Uterus (tissue), 4 donors: ENCODE results near the gene POU2F3. TPM values are rescaled to one million over a fixed set of nuclear protein-coding genes. Genes with fewer than 3 reads are reported as not detected.
A peak's percentile ranks its signal among the peaks of the same experiment; 100 is the strongest.

Experiments
- DNase-seq, 2 donors: peaks; one replicate each; pipeline ENCODE4 v3.0.0-alpha.2; 2019 to 2020
- H3K27ac ChIP-seq, 2 donors: fragments of 200-600 bp; sonication (generic); 1 replicate in 1 of 2; 2 replicates in 1 of 2; pipeline ENCODE4 v1.5.1; 2016 to 2018
- H3K27me3 ChIP-seq, 2 donors: fragments of 200-600 bp; sonication (generic); one replicate each; pipeline ENCODE4 v1.5.1; 2018 to 2019; ENCODE audit warnings: control low read depth in 1 of 2
- H3K36me3 ChIP-seq, 2 donors: fragments of 200-600 bp; sonication (generic); one replicate each; pipeline ENCODE4 v1.5.1; 2019; ENCODE audit warnings: control low read depth in 1 of 2
- H3K4me1 ChIP-seq, 2 donors: fragments of 200-600 bp; sonication (generic); one replicate each; pipeline ENCODE4 v1.5.1; 2018 to 2019; ENCODE audit warnings: control low read depth in 1 of 2
- H3K4me3 ChIP-seq, 2 donors: fragments of 200-600 bp; sonication (generic); 1 replicate in 1 of 2; 2 replicates in 1 of 2; pipeline ENCODE4 v1.5.1; 2018 to 2019; ENCODE audit warnings: mild to moderate bottlenecking in 1 of 2
- H3K9me3 ChIP-seq, 2 donors: fragments of 200-600 bp; sonication (generic); one replicate each; pipeline ENCODE4 v1.5.1; 2019; ENCODE audit warnings: control low read depth in 1 of 2
- POLR2A ChIP-seq, 2 donors: fragments of 450-650 bp; IDR thresholded peaks; one replicate each; pipeline ENCODE4 v1.6.1; 2016; ENCODE audit warnings: antibody characterized with exemption in 2 of 2, mild to moderate bottlenecking in 1 of 2, moderate library complexity in 1 of 2
- intact Hi-C: fragments of 100-400 bp; cut with DNase I; formaldehyde crosslinking; loops from one replicate; pipeline ENCODE4 v1.15.1; 2023; ENCODE audit warnings: low total_unique reads
- total RNA-seq, 4 donors: library from RNA; depleted of rRNA in 3 of 4; stranded (reverse); fragments of >200 nt in 3 of 4; gene quantifications; one replicate each; pipeline versions ENCODE4 v1.1.0 to v1.2.4, GENCODE V29; 2014 to 2023
- TF ChIP-seq, protein P1 (sequence below), 4 experiments: fragments of 200-600 bp in 2 of 4; fragments of 450-650 bp in 2 of 4; sonication (generic) in 2 of 4; IDR thresholded peaks; one replicate each; pipeline ENCODE4 v1.5.1; 2016 to 2019; ENCODE audit warnings: antibody characterized with exemption in 4 of 4, mild to moderate bottlenecking in 2 of 4, moderate library complexity in 1 of 4
- donor health status: DM: yes; HTN: yes; CAD: no.

The POU2F3 gene
- total RNA-seq, 4 donors from 2014 or later, result 0.85 TPM; not detected in 3

DNA sequence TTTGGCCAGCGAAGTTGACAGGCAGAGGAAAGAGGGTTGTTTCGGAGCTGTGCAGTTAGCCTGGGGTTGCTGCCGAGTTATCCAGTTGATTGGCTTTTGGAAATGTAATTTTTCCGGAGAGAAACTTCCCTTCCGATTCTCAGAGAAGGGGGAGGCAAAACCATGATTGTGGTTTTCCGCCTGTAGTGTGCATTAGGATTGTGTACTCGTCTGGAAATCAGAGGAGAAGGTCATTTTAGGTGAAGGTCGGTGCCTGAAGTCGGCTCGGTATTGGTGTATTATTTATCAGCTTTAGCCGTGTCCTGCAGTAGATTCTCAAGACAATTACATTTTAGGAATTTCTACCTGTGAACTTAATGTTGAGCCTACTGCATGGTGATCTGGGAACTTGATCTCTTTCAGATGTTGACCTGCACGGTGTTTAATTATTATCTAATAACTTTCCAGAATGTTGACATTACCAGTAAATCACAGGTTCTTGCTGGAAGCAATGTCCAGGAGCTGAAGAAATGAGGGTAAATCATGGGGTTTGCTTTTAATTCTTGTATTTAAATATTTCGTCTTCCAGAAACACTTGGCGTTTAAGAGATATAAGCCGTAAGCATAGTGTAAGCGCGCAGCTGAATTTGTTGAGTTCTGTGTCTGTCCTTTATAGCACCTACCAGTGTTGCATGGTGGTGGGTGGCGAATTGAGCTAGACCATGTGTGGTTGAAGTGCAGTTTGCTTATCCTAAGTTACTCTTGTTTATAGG lies 97.6 kb downstream of the POU2F3 start:
- Histone ChIP-seq H3K36me3 (no peaks in the 10 kb centered on the region), H3K27ac (peak overlapping the region; percentile 96 to 97), H3K27me3 (no peaks in the 10 kb centered on the region), H3K9me3 (no peaks in the 10 kb centered on the region), H3K4me3 (peak overlapping the region; percentile 45 to 74), H3K4me1 (peaks cover 0 to 7% of the 10 kb centered on the region in 2 donors)
- no peak for DNase-seq
- TF ChIP-seq POLR2A (IDR thresholded peaks at IDR 0.05), result no peak
- TF ChIP-seq, protein P1, sequence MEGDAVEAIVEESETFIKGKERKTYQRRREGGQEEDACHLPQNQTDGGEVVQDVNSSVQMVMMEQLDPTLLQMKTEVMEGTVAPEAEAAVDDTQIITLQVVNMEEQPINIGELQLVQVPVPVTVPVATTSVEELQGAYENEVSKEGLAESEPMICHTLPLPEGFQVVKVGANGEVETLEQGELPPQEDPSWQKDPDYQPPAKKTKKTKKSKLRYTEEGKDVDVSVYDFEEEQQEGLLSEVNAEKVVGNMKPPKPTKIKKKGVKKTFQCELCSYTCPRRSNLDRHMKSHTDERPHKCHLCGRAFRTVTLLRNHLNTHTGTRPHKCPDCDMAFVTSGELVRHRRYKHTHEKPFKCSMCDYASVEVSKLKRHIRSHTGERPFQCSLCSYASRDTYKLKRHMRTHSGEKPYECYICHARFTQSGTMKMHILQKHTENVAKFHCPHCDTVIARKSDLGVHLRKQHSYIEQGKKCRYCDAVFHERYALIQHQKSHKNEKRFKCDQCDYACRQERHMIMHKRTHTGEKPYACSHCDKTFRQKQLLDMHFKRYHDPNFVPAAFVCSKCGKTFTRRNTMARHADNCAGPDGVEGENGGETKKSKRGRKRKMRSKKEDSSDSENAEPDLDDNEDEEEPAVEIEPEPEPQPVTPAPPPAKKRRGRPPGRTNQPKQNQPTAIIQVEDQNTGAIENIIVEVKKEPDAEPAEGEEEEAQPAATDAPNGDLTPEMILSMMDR (IDR thresholded peaks at IDR 0.05), result no peak
- intact Hi-C loops, result no loop called here

DNA sequence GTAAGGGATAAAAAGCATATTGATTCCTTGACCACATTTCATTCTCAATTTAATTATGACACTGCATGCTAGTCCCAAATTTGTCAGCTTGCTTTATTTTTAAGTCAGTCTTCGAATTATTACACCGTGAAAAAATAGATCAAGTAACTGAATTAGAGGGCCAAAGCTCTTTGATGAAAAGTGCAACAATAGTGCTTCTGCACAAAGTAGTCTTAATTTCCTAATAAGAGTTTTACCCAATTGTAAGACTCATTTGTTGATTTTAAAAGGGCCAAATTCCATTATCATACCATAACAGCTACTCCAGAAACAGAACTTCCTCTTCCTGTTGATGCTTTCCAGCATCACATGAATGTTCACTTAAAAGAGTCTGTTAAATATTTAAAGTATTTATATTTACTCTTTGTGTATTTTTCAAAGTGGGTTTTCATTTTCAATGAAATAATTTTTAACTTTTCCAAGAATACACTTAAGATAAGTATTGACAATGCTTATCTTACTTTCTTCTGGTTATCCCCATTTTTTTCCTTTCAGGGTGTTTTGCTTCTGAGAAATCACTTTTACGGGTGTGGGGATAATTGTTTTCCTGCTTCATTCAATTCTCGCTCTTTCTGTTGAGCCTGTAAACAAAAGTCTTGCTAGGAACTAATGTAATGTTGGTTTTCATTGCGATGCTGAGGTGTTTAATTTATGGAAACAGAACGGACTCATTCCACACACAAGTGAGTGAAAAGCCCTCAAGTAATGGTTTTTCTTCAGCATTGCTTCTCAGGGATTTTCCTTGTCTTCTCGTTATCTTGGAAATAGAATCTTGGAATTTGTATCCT lies 98.4 kb downstream of the POU2F3 start:
- peak overlapping the region; percentile 45 to 74 for H3K4me3 ChIP-seq
- no peaks in the 10 kb centered on the region for H3K36me3 ChIP-seq
- peak overlapping the region; percentile 96 to 97 for H3K27ac ChIP-seq
- no peaks in the 10 kb centered on the region for H3K9me3 ChIP-seq
- intact Hi-C loops, result no loop called here
- DNase-seq, result no peak
- peaks cover 0 to 7% of the 10 kb centered on the region in 2 donors for H3K4me1 ChIP-seq
- TF ChIP-seq POLR2A (IDR thresholded peaks at IDR 0.05), result no peak
- TF ChIP-seq, protein P1 (IDR thresholded peaks at IDR 0.05), result no peak
- no peaks in the 10 kb centered on the region for H3K27me3 ChIP-seq

DNA sequence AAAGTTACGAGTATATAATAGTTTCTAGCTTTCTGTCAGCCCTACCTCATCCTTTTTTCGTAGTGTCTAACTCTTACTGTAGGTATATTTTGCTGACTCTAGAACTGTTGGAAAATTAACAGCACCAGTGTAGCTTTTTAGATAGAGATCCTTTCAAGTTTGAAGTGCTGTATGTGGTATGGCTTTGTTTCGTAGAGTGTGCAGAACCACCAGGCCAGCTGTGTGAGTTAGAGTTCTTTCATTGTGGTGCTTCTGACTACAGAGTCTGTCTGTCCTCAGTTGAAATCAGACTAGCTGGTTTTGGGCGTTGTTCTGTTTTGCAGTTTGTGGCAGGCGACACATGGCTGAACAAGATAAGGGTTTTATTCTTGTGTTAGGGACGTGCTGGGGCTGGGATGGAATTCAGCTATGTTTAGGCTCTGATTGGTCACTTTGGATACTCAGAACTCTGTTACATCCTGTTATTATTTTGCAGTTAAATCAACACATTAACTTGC lies 99.5 kb downstream of the POU2F3 start:
- peak overlapping the region; percentile 14 to 74 for H3K4me3 ChIP-seq
- peak overlapping the region; percentile 18 to 96 for H3K27ac ChIP-seq
- H3K36me3 ChIP-seq, result no peaks in the 10 kb centered on the region
- peaks cover 0 to 7% of the 10 kb centered on the region in 2 donors for H3K4me1 ChIP-seq
- H3K9me3 ChIP-seq, result no peaks in the 10 kb centered on the region
- intact Hi-C loops, result no loop called here
- TF ChIP-seq, protein P1 (IDR thresholded peaks at IDR 0.05), result no peak
- peak in 1 of 2 donors; percentile 14 for TF ChIP-seq POLR2A (IDR thresholded peaks at IDR 0.05)
- no peaks in the 10 kb centered on the region for H3K27me3 ChIP-seq
- no peak for DNase-seq

DNA sequence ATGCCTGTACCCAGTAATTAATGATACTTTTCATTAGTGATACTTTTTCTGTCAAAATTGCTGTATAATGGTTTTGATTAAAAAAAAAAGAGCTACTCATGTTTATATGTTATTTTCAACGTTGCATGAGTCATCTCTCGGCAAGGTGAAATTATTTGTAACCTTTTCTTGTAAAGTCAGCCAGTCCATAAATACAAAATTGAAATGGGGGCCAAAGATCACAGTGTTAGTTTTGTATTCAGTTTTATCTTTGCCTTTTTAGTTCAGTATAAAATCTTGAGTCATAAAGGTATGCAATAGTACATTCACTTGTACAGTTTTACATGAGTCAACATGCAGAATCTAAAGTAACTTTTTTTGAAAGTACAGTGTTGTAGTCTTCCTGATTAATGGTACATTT lies 100.6 kb downstream of the POU2F3 start:
- Histone ChIP-seq H3K36me3 (no peaks in the 10 kb centered on the region), H3K27me3 (no peaks in the 10 kb centered on the region), H3K27ac (peak overlapping the region in 1 of 2 donors; percentile 96), H3K4me1 (peaks cover 0 to 7% of the 10 kb centered on the region in 2 donors), H3K4me3 (no peak overlapping the region), H3K9me3 (no peaks in the 10 kb centered on the region)
- TF ChIP-seq, protein P1 (IDR thresholded peaks at IDR 0.05), result no peak
- TF ChIP-seq POLR2A (IDR thresholded peaks at IDR 0.05), result no peak
- intact Hi-C loops, result no loop called here
- DNase-seq, result no peak

DNA sequence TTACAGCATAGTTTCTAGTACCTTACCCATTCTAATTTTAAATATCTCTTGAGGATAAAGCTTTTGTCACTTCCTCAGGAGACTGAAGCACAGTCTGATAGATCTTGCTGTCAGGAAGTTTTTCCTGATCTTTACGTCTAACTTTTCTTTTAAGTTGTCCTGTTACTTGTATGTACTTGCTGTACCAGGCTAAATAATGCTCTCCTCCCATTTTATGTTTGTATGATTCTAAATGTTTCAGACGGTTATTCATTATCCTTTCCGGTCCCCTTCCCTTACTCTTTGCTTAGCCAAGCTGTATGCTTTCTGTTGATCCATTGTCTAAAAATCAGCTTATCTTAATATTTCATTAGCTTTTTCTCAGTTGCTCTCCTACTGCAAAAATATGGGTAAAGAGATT lies 102.3 kb downstream of the POU2F3 start:
- Histone ChIP-seq H3K36me3 (no peaks in the 10 kb centered on the region), H3K27ac (no peak overlapping the region), H3K4me3 (no peak overlapping the region), H3K27me3 (no peaks in the 10 kb centered on the region), H3K4me1 (peaks cover 0 to 18% of the 10 kb centered on the region in 2 donors), H3K9me3 (no peaks in the 10 kb centered on the region)
- no peak for TF ChIP-seq POLR2A (IDR thresholded peaks at IDR 0.05)
- TF ChIP-seq, protein P1 (IDR thresholded peaks at IDR 0.05), result no peak
- no peak for DNase-seq
- intact Hi-C loops, result no loop called here
